ENCODE results near the gene MYOD1.

MYOD1 gene

GRCh38 chr11:17750013-17750800 is 30.8 kb downstream of the MYOD1 start:
- DNase-seq (ENCODE audit: low read depth, low spot score) = no peak

- no peak for DNase-seq (ENCODE audit: low read depth, low spot score)
Observed at GRCh38 chr11:17750801-17751165, 31.4 kb downstream of the MYOD1 start.

- DNase-seq (ENCODE audit: low read depth, low spot score) = no peak
Observed at GRCh38 chr11:17751558-17751957, 32.2 kb downstream of the MYOD1 start.

GRCh38 chr11:17752144-17752543 is 32.8 kb downstream of the MYOD1 start:
- DNase-seq (ENCODE audit: low read depth, low spot score) = no peak

- no peak for DNase-seq (ENCODE audit: low read depth, low spot score)
Observed at GRCh38 chr11:17753153-17753552, 33.8 kb downstream of the MYOD1 start.

GRCh38 chr11:17753641-17754040 is 34.3 kb downstream of the MYOD1 start:
- no peak for DNase-seq (ENCODE audit: low read depth, low spot score)

GRCh38 chr11:17755891-17756290 is 36.5 kb downstream of the MYOD1 start:
- DNase-seq (ENCODE audit: low read depth, low spot score) = no peak

- DNase-seq (ENCODE audit: low read depth, low spot score) = peak; percentile 46
Observed at GRCh38 chr11:17760102-17761029, 41.0 kb downstream of the MYOD1 start.

- no peak for DNase-seq (ENCODE audit: low read depth, low spot score)
Observed at GRCh38 chr11:17762309-17762974, 43.1 kb downstream of the MYOD1 start.

- DNase-seq (ENCODE audit: low read depth, low spot score) = no peak
Observed at GRCh38 chr11:17763244-17763643, 43.9 kb downstream of the MYOD1 start.

GRCh38 chr11:17763703-17764102 is 44.3 kb downstream of the MYOD1 start:
- no peak for DNase-seq (ENCODE audit: low read depth, low spot score)

- no peak for DNase-seq (ENCODE audit: low read depth, low spot score)
Observed at GRCh38 chr11:17764446-17765218, 45.3 kb downstream of the MYOD1 start.

- peak; percentile 54 for DNase-seq (ENCODE audit: low read depth, low spot score)
Observed at GRCh38 chr11:17765356-17766072, 46.1 kb downstream of the MYOD1 start.

GRCh38 chr11:17766073-17766359 is 46.6 kb downstream of the MYOD1 start:
- no peak for DNase-seq (ENCODE audit: low read depth, low spot score)

GRCh38 chr11:17766590-17766989 is 47.2 kb downstream of the MYOD1 start:
- no peak for DNase-seq (ENCODE audit: low read depth, low spot score)

- DNase-seq (ENCODE audit: low read depth, low spot score) = no peak
Observed at GRCh38 chr11:17767301-17767885, 48.0 kb downstream of the MYOD1 start.

GRCh38 chr11:17767914-17768313 is 48.5 kb downstream of the MYOD1 start:
- no peak for DNase-seq (ENCODE audit: low read depth, low spot score)

- no peak for DNase-seq (ENCODE audit: low read depth, low spot score)
Observed at GRCh38 chr11:17768547-17768946, 49.2 kb downstream of the MYOD1 start.

- DNase-seq (ENCODE audit: low read depth, low spot score) = no peak
Observed at GRCh38 chr11:17769218-17769617, 49.8 kb downstream of the MYOD1 start.

GRCh38 chr11:17770048-17770652 is 50.8 kb downstream of the MYOD1 start:
- no peak for DNase-seq (ENCODE audit: low read depth, low spot score)
